Measurements from ENCODE around the gene BOC. TPM values are rescaled to one million over a fixed set of nuclear protein-coding genes. Genes with fewer than 3 reads are reported as not detected.

BOC gene
- total RNA-seq, 6 experiments from 2014 or later = 7.0 to 15.1 (median 13.2) TPM

- no peak for TF ChIP-seq CTCF (IDR thresholded peaks at IDR 0.05)
- H3K27me3 Mint-ChIP-seq (ENCODE audit: insufficient read depth) = peaks cover 7% of the 10 kb centered on the region
- peaks cover 45% of the 10 kb centered on the region for H3K4me1 Mint-ChIP-seq (ENCODE audit: low read depth)
- H3K27ac Mint-ChIP-seq = peak overlapping the region; percentile 77
- H3K36me3 Mint-ChIP-seq (ENCODE audit: low read depth) = no peaks in the 10 kb centered on the region
- H3K4me3 Mint-ChIP-seq = peak overlapping the region; percentile 95
- no peaks in the 10 kb centered on the region for H3K9me3 Mint-ChIP-seq
- DNase-seq = no peak
Observed at GRCh38 chr3:113210604-113211329, 590 bp upstream of the BOC start.

GRCh38 chr3:113212150-113212843 is 940 bp downstream of the BOC start:
- peaks cover 47% of the 10 kb centered on the region for H3K4me1 Mint-ChIP-seq (ENCODE audit: low read depth)
- TF ChIP-seq CTCF (IDR thresholded peaks at IDR 0.05) = no peak

GRCh38 chr3:113212844-113213375 is 1.6 kb downstream of the BOC start:
- H3K27me3 Mint-ChIP-seq (ENCODE audit: insufficient read depth) = peaks cover 6% of the 10 kb centered on the region
- H3K4me1 Mint-ChIP-seq (ENCODE audit: low read depth) = peaks cover 47% of the 10 kb centered on the region
- H3K36me3 Mint-ChIP-seq (ENCODE audit: low read depth) = peaks cover 9% of the 10 kb centered on the region; the same call in 1 of the 2 replicates
- H3K4me3 Mint-ChIP-seq = peak overlapping the region; percentile 91
- no peaks in the 10 kb centered on the region for H3K9me3 Mint-ChIP-seq
- H3K27ac Mint-ChIP-seq = peak overlapping the region; percentile 78
- no peak for DNase-seq
- TF ChIP-seq CTCF (IDR thresholded peaks at IDR 0.05) = no peak

More at GRCh38 chr3:113212150-113212843, 940 bp downstream of the BOC start:
- Mint-ChIP-seq H3K4me3 (peak overlapping the region; percentile 95), H3K27me3 (ENCODE audit: insufficient read depth) (peaks cover 7% of the 10 kb centered on the region), H3K36me3 (ENCODE audit: low read depth) (peaks cover 4% of the 10 kb centered on the region; the same call in 1 of the 2 replicates), H3K9me3 (no peaks in the 10 kb centered on the region), H3K27ac (peak overlapping the region; percentile 78)
- DNase-seq = no peak

GRCh38 chr3:113213896-113214587 is 2.7 kb downstream of the BOC start:
- peak overlapping the region; percentile 66; the same call in 1 of the 2 replicates for H3K27ac Mint-ChIP-seq
- H3K4me3 Mint-ChIP-seq = peak overlapping the region; percentile 91; the same call in 1 of the 2 replicates
- peak; percentile 23; the same call in 1 of the 2 replicates for TF ChIP-seq CTCF (IDR thresholded peaks at IDR 0.05)
- no peaks in the 10 kb centered on the region for H3K9me3 Mint-ChIP-seq
- H3K27me3 Mint-ChIP-seq (ENCODE audit: insufficient read depth) = peaks cover 1% of the 10 kb centered on the region
- peaks cover 47% of the 10 kb centered on the region for H3K4me1 Mint-ChIP-seq (ENCODE audit: low read depth)
- H3K36me3 Mint-ChIP-seq (ENCODE audit: low read depth) = peaks cover 9% of the 10 kb centered on the region; the same call in 1 of the 2 replicates
- DNase-seq = no peak

- Mint-ChIP-seq H3K36me3 (ENCODE audit: low read depth) (peaks cover 9% of the 10 kb centered on the region; the same call in 1 of the 2 replicates), H3K27me3 (ENCODE audit: insufficient read depth) (peaks cover 1% of the 10 kb centered on the region), H3K4me1 (ENCODE audit: low read depth) (peaks cover 47% of the 10 kb centered on the region), H3K27ac (peak overlapping the region; percentile 66), H3K9me3 (no peaks in the 10 kb centered on the region), H3K4me3 (peak overlapping the region; percentile 29)
- TF ChIP-seq CTCF (IDR thresholded peaks at IDR 0.05) = no peak
- peak; percentile 60 for DNase-seq
Observed at GRCh38 chr3:113214917-113215595, 3.7 kb downstream of the BOC start.
